ENCODE data around the gene CALHM1.
"Not testable (repeated sequence)": the region's sequence is repeated elsewhere in the genome, so short reads cannot be mapped to it uniquely, and the experiment has no call there.

Gene CALHM1

GRCh38 chr10:103486635-103487409 lies 28.1 kb upstream of the CALHM1 start:
- not testable (repeated sequence) for DNase-seq (ENCODE audit: low spot score)

GRCh38 chr10:103481974-103482531 lies 23.4 kb upstream of the CALHM1 start:
- DNase-seq (ENCODE audit: low spot score) = no peak

- DNase-seq (ENCODE audit: low spot score) = no peak
Observed at GRCh38 chr10:103480521-103480920, 21.8 kb upstream of the CALHM1 start.

GRCh38 chr10:103479135-103479534 lies 20.4 kb upstream of the CALHM1 start, which contains the start of gene CALHM3:
Gene CALHM3 (minus strand): TSS chr10:103479240. CDS start chr10:103479032, 208 bp downstream.
- DNase-seq (ENCODE audit: low spot score) = no peak

GRCh38 chr10:103478671-103479070 lies 20.0 kb upstream of the CALHM1 start:
- no peak for DNase-seq (ENCODE audit: low spot score)

- DNase-seq (ENCODE audit: low spot score) = no peak
Observed at GRCh38 chr10:103476046-103476768, 17.5 kb upstream of the CALHM1 start.

GRCh38 chr10:103475437-103475836 lies 16.7 kb upstream of the CALHM1 start:
- DNase-seq (ENCODE audit: low spot score) = no peak

GRCh38 chr10:103474077-103474476 lies 15.4 kb upstream of the CALHM1 start:
- DNase-seq (ENCODE audit: low spot score) = no peak

- DNase-seq (ENCODE audit: low spot score) = no peak
Observed at GRCh38 chr10:103473261-103473671, 14.6 kb upstream of the CALHM1 start.

GRCh38 chr10:103472005-103472404 lies 13.3 kb upstream of the CALHM1 start:
- DNase-seq (ENCODE audit: low spot score) = no peak

- no peak for DNase-seq (ENCODE audit: low spot score)
Observed at GRCh38 chr10:103470761-103471653, 12.3 kb upstream of the CALHM1 start.

GRCh38 chr10:103469201-103469600 lies 10.5 kb upstream of the CALHM1 start:
- no peak for DNase-seq (ENCODE audit: low spot score)

- no peak for DNase-seq (ENCODE audit: low spot score)
Observed at GRCh38 chr10:103467406-103467805, 8.7 kb upstream of the CALHM1 start.

- DNase-seq (ENCODE audit: low spot score) = no peak
Observed at GRCh38 chr10:103466734-103467133, 8.0 kb upstream of the CALHM1 start.

- no peak for DNase-seq (ENCODE audit: low spot score)
Observed at GRCh38 chr10:103465411-103466179, 6.9 kb upstream of the CALHM1 start.

GRCh38 chr10:103463499-103463898 lies 4.8 kb upstream of the CALHM1 start:
- DNase-seq (ENCODE audit: low spot score) = no peak

- DNase-seq (ENCODE audit: low spot score) = no peak
Observed at GRCh38 chr10:103459615-103460014, 915 bp upstream of the CALHM1 start.

- no peak for DNase-seq (ENCODE audit: low spot score)
Observed at GRCh38 chr10:103457896-103458583, 660 bp downstream of the CALHM1 start.

GRCh38 chr10:103457176-103457712 lies 1.5 kb downstream of the CALHM1 start:
- no peak for DNase-seq (ENCODE audit: low spot score)

GRCh38 chr10:103456074-103456660 lies 2.5 kb downstream of the CALHM1 start:
- no peak for DNase-seq (ENCODE audit: low spot score)

Measured in D341Med (cell line).